ENCODE data around the gene RNU7-1.

The RNU7-1 gene

GRCh38 chr12:6952863-6953441 lies 9.3 kb downstream of the RNU7-1 start:
- H3K27ac ChIP-seq = no peak overlapping the region
- TF ChIP-seq, protein P1, sequence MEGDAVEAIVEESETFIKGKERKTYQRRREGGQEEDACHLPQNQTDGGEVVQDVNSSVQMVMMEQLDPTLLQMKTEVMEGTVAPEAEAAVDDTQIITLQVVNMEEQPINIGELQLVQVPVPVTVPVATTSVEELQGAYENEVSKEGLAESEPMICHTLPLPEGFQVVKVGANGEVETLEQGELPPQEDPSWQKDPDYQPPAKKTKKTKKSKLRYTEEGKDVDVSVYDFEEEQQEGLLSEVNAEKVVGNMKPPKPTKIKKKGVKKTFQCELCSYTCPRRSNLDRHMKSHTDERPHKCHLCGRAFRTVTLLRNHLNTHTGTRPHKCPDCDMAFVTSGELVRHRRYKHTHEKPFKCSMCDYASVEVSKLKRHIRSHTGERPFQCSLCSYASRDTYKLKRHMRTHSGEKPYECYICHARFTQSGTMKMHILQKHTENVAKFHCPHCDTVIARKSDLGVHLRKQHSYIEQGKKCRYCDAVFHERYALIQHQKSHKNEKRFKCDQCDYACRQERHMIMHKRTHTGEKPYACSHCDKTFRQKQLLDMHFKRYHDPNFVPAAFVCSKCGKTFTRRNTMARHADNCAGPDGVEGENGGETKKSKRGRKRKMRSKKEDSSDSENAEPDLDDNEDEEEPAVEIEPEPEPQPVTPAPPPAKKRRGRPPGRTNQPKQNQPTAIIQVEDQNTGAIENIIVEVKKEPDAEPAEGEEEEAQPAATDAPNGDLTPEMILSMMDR (conservative IDR thresholded peaks at IDR 0.05) = no peak

DNA sequence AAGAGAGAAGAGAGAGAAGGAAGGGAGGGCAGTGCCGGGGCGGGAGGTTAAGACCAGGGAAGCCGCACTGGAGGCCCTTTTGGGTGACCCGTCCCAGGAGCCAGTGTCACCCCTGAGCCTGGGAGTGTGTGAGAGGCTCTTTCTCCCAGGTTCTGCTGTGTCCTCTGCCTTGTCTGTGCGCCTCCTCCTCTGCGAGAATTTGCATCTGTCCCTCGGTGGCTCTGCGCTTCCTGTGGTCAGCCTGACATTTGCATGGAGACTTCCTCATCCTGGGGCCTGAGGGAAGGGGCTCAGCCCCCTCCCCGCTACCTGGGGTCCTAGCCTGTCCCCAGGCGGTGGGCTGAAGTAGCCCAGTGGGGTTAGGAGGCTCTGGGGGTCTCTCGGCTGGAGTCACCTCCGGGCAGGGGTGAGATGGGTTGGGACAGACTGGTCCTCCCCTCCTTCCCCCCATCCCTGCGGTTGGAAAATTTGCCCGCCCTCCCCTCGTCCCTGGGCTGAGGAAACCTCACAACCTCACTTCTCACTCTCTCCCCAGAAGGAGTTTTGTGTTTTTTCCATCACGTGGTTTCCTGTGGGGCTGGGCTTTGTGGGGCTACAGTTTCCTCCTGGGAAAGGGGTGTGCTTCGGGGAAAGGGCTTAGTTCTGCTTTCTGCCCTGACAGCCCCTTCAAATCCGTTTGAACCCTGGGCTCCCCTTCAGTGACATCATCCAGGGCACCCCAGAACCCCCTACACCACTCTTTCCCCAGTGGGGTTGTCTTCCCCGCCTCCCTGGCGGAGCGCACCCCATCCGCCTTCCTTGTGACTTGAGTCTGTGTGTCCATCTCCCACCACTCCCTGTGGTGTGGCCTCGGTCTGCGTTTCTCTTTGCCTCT lies 10.1 kb downstream of the RNU7-1 start:
- TF ChIP-seq, protein P1 (conservative IDR thresholded peaks at IDR 0.05) = no peak
- H3K27ac ChIP-seq = no peak overlapping the region

DNA sequence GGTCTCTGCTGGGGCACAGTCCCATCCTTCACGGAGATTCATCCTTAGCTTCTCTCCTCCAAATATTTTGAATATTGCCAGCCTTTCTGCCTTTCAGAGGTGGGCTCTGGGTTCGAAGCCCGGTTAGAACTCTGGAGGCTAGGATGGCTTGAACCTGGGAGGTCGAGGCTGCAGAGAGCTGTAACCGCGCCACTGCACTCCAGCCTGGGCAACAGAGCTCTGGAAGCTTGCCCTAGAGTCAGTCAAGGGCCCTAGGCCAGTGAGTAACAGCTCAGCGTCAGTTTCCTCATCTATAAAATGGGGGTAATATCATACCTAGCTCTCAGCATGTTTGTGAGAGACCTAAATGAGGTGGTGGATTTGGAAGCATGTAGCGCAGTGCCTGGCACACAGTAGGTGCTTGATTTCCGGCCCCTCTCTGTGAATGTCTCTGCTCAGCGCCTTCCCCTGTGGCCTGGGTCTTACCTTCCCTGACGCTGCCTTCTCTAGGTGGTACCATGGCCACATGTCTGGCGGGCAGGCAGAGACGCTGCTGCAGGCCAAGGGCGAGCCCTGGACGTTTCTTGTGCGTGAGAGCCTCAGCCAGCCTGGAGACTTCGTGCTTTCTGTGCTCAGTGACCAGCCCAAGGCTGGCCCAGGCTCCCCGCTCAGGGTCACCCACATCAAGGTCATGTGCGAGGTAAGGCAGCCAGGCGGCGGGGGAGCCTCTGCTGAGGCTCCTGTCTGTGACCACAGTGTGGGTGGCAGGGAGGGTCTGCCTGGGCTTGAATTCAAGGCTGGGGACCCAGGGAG lies 10.9 kb downstream of the RNU7-1 start:
- TF ChIP-seq, protein P1 (conservative IDR thresholded peaks at IDR 0.05) = no peak
- H3K27ac ChIP-seq = no peak overlapping the region

- H3K27ac ChIP-seq = no peak overlapping the region
- TF ChIP-seq, protein P1 (conservative IDR thresholded peaks at IDR 0.05) = no peak
These were observed 11.7 kb downstream of the RNU7-1 start for GRCh38 chr12:6955108-6956020.

GRCh38 chr12:6956021-6956727 lies 12.6 kb downstream of the RNU7-1 start:
- H3K27ac ChIP-seq = no peak overlapping the region
- TF ChIP-seq, protein P1 (conservative IDR thresholded peaks at IDR 0.05) = no peak

DNA sequence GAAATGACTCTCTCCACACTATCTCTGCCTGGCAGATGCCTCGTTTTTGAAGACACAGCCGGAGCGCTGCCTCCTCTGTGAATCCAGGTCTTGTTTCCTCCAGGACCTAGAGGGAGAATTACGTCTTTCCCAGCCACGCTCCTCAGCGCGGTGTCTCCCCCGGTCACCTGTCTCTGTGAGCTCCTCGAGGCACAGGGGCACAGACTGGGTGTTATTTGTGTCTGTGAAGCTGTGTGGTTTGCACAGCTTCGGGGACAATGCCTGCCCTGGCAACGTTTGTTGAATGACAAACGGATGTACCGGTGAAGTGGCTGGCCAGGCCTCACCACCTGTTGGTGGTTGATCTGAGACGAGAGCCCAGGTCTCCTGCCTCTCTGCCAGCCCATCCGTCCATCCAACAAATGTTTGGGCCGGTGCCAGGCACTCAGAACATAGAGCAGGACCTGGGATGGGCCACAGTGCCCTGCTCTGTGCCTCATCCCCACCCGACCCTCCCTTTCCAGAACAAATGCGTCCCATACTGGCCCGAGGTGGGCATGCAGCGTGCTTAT lies 13.6 kb downstream of the RNU7-1 start:
- no peak overlapping the region for H3K27ac ChIP-seq
- TF ChIP-seq, protein P1 (conservative IDR thresholded peaks at IDR 0.05) = no peak
